Posterior vena cava (tissue), 2 donors: ENCODE measurements around the gene TTC24. TPM values are rescaled to one million over a fixed set of nuclear protein-coding genes. Genes with fewer than 3 reads are reported as not detected.
A peak's percentile ranks its signal among the peaks of the same experiment; 100 is the strongest.
"Not testable (repeated sequence)": the region's sequence is repeated elsewhere in the genome, so short reads cannot be mapped to it uniquely, and the experiment has no call there.

ENCODE experiments used
- DNase-seq: peaks from one replicate; pipeline ENCODE4 v3.0.0-alpha.2; 2020; ENCODE audit warnings: low spot score
- intact Hi-C, 2 donors: fragments of 100-400 bp; cut with DNase I; formaldehyde crosslinking; loops; one replicate each; pipeline versions ENCODE4 v1.14.1 to v1.14.2; 2022 to 2023
- total RNA-seq, 2 donors: library from RNA; stranded (reverse); fragmentation: NEBNext Ultra II Directional; extraction: Animal tissue kit (Norgen Biotek cat#: 25700); gene quantifications; one replicate each; pipeline ENCODE4 v1.2.1, GENCODE V29; 2021
- donor health status: DM: yes; HTN: yes; CAD: no.
- donor health status: DM: yes; HTN: yes; CAD: no.

TTC24 gene
- total RNA-seq, 2 donors from 2014 or later = not detected

DNA sequence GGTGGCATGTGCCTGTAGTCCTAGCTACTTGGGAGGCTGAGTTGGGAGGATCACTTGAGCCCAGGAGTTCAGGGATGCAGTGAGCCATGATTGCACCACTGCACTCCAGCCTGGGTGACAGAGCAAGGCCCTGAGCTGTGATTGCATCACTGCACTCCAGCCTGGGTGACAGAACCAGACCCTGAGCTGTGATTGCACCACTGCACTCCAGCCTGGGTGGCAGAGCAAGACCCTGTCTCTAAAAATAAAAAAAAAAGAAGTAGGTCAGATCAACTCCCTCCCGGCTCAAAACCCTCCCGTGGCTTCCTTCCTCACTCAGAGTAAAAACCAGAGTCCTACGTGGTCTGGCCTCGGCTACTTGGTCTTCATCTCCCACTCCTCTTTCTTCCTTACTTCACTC is 26.6 kb upstream of the TTC24 start:
- peak; percentile 76 for DNase-seq
- intact Hi-C loops = not testable (repeated sequence)

DNA sequence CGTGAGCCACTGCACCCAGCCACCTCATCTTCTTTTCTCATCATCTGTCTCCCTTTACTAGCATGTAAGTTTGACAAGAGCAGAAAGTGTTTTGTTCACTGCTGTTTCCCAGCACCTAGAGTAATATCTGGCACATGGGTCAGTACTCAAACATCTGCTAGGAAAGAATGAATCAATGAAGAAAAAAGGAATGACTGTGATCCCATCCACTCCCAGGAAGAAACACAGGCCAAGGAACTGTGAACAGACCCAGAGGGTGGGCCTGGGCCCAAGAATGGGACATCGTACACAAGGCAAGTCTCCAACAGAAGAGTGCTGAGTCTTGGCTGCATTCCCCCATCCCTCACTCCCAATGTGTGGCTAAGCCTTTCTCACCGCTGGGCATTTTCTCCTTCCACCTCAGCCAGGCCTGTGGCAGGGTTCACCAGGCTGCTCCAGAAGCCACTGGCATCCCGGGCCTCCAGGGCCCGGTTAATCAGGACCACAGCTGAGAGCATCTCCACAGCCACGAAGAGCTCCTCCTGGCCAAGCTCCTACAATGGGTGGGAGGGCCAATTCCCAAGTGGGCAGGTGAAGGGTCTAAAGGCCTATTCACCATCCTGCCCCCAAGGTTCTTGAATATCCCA is 25.6 kb upstream of the TTC24 start:
- intact Hi-C loops = no loop called here
- peak; percentile 52 for DNase-seq

DNA sequence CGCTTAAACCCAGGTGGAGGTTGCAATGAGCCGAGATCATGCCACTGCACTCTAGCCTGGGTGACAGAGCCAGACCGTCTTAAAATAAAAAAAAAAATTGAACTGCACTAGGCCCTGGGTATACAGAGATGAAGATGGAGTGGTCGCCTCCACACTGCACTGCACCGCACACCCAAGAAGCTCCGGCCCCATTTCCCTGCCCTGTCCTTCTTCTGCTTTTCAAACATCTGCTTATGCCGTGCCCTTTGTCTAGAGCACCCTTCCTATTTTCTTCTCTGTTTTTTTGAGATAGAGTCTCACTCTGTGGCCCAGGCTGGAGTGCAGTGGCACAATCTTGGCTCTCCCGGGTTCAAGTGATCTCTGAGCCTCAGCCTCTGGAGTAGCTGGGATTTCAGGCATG is 24.6 kb upstream of the TTC24 start:
- intact Hi-C loops = no loop called here
- peak; percentile 18 for DNase-seq

DNA sequence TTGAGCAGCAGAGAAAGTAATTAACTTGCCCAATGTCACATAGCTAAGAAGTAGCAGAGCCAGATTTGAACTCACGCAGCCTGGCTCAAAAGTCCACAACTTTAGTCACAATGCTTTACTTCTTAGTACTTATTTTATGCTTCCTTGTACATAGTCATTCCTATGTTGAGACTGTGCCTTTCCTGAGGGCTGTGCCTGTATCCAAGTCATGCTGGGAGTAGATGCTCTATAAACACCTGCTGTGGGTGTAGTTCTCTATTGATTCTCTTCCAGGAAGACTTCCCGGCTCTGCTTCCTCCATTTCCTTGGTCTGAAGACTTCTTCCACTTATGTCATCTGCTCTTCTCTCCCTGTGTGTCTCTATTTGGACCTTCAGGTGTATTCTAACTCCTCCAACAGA is 23.8 kb upstream of the TTC24 start:
- no peak for DNase-seq
- intact Hi-C loops = no loop called here

DNA sequence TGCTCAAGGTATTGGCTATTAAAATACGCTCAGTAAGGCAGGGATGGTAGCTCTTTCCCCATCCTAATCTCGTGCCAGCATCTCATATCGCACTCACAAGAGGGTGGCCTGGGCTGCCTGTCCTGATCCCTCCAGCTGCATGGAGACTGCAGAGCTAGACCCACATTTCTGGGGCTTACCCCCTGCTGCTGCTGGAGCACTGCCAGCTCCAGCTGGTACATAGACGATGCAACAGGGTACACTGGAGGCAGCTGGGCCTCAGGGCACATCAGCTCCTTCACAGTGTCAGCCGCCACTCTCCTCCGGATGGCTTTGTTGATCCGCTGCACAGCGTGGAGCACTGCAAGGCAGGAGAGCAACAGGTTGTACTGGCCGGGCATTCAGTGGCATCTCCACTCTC is 23.2 kb upstream of the TTC24 start:
- intact Hi-C loops = no loop called here
- no peak for DNase-seq

DNA sequence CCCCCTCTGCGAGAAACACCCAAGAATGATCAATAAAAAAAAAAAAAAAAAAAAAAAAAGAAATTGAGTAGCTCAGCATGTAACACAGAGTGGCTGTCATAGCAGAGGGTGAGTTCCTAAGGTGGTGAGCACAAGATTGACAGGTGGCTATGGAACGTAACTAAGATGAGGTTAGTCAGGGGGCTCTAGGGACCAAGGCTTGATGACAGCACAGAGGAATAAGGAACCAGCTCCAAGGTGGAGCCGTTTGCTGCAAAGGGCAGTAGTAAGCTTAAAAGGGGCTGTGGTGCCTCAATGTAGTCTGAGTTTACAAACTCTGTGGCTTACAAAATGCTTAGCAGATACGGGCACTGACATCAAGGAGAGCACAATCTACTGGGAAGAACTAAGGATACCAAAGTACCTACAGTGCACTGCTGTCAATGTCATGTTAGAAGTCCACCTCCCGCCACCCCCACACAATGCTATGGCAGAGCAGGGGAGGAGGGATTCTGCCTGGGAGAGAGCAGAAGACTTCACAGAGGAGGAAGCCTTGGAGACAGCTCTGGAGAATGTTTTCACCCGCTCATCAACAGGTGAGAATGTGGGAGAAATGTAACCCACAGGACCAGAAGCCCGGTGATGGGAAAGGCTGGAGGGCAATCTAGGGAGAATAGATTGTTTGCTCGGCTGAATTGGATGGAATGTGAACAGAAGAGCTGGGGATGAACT is 20.3 kb upstream of the TTC24 start:
- intact Hi-C loops = no loop called here
- no peak for DNase-seq

DNA sequence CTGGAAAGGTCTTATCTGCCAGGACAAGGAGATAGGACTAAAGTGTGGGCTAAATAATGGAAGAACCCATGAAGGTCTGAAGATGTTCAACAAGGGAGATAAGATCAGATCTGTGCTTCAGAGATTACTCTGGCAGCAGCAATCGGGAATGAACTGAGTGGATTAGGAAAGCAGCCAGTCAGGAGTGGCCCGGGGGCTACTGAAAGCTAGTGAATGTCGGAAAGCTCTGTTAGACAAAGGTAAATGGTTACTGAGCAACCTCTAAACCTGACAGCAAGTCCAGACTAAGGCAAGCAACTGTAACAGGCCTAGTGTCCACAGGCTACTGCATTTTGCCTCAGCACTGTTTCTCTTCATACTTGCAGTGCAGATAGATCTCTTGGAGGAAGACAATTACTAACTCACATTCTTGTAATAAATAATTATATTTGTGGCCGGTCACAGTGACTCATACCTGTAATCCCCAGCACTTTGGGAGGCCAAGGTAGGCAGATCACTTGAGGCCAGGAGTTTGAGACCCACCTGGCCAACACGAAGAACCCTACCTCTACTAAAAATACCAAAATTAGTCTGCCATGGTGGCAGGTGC is 19.6 kb upstream of the TTC24 start:
- DNase-seq = no peak
- intact Hi-C loops = no loop called here

DNA sequence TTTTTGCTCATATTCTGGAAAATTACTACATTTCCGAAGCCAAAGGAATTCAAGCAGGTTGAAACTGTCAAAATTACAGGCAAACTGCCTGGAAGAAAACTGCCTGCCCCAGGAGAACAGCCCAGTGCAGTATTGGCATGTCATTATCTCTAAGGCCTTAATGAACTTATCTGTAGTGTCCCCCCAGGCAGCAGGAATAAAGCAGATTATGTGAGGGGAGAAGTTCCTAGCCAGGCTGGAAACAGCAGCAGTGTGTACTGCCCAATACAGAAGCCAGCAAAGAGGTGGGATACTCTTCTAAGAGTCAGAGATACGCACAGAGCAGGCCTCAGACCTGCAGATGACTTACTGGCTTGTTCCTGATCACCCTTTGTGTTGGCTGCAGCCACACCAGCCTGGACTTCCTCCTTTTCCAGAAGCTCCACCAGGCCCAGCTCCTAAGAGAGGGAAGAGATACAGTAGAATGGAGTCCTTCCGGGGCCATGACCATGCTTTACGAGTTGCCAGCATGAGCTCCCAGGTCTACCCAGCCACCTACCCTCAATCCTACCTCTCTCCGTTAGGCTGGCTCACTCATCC is 18.8 kb upstream of the TTC24 start:
- intact Hi-C loops = no loop called here
- DNase-seq = no peak

DNA sequence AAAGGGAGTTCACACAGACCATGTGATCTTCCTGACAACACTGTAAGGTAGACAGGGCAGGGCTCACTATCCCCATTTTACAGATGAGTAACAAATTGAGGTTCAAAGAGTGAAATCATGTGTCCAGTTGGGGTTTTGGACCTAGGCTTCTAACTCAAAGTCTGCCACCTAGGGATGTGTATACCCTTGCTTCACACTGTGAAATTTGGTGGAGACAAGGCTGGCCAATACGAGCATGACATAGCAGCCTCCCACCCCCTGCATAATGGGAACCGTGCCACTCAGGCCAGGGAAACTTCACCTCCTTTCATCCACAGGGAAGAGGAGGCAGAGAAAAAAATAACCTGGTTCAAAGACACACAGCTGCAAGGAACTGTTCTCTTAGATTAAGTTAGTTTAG is 14.0 kb upstream of the TTC24 start:
- intact Hi-C loops = no loop called here

DNA sequence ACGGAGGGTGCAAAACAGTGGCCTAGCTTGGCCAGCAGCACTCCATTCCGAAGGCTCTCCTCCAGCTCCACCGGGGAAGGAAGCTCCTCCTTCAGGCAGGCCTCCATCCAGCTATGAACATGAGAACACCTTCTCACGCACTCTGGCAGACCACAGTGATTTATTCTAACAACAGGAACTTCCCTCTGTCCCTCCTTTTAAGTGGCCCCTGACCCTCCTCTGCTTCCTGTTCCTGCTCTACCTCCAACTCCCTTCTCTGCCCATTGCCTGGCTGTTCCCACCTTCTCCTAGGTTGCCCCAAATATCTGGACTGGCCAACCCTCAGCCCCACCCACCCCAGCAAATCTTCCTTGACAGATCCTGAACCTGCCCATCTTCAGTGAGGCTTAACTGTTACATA is 13.1 kb upstream of the TTC24 start:
- DNase-seq = no peak
- intact Hi-C loops = no loop called here

More for the DNA sequence above, 14.0 kb upstream of the TTC24 start:
- DNase-seq = no peak

DNA sequence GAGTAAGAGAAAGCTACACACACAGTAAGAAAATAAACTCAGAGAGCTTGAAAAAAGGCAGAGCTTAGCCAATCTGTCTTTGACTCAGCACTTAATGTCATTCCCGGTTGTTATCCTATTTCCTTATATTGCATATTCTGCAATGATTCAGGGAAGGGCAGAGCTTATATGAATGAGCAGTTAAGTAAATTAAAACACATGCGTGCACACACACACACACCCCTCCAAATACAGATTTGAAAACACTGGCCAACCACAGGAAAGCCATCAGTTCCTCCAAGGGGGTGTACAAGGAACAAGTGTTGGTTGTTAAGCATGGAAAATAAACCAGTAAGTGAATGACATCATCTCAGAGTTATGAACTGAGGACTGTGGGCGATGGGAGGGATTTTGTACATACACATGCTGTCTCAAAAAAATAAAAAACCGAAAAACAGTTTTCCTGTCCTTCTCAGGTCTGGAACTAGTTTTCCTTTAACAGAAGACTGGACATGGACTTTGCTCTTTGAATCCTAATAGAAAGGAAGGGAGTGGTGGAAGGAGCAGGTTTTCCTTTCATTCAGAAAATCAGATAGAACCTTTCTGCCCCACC is 8.2 kb upstream of the TTC24 start:
- no peak for DNase-seq
- intact Hi-C loops = no loop called here

DNA sequence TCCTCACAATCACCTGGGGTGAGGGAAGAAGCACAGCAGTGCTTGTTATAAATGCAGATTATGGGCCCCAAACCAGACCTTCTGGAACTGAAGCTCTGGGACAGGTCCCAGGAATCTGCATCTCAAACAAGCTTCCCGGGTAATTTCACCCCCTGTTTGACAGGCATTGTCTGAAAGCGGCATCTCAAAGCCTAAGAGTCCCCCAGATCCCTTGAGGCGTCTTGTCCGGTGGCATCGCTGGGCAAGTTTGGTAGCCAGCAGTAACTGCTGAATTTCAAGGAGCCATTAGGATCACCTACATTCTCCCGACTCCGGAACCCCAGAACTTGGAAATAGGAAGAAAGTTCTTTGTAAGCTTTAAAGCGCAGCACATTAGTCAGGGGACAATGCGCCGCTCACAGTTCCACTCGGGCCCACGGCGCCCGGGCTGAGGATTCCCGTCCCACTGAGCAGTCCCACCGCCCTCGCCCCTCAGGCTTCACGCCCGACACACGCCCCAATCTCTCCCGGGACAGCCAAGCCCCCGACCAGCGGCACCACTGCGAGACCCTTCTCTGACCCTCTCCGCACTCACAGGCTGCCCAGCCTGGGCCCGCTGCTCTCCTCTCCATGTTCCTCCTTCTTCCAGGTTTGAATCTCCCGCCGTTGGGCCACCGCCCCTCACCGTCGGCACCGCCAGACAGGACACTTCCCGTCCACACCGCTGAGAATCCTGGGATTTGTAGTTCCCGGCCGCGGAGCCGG is 7.4 kb upstream of the TTC24 start, which contains the start of gene IQGAP3:
TSS of gene IQGAP3 (minus strand) at position 647 of the 744 bp plus-strand sequence. CDS start at position 611, 36 bp downstream.
- intact Hi-C loops = no loop called here
- peak; percentile 94 for DNase-seq

DNA sequence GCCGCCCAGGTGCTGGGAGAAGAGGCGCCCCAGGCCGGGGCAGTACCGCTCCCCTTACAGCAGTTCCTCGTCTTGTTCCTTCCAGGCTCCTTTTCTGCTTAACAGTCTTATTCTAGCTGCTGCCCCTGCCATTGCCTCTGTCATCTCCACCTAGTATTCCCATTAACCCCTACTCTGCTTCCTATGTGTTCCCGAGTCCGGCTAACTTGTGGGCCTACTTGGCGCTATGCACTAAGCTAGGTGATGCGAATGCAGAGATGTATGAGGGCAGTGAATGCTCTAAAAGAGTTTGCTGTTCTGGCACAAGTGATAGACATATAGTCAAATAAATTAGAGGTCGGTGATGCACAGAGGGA is 6.9 kb upstream of the TTC24 start:
- intact Hi-C loops = no loop called here
- no peak for DNase-seq

DNA sequence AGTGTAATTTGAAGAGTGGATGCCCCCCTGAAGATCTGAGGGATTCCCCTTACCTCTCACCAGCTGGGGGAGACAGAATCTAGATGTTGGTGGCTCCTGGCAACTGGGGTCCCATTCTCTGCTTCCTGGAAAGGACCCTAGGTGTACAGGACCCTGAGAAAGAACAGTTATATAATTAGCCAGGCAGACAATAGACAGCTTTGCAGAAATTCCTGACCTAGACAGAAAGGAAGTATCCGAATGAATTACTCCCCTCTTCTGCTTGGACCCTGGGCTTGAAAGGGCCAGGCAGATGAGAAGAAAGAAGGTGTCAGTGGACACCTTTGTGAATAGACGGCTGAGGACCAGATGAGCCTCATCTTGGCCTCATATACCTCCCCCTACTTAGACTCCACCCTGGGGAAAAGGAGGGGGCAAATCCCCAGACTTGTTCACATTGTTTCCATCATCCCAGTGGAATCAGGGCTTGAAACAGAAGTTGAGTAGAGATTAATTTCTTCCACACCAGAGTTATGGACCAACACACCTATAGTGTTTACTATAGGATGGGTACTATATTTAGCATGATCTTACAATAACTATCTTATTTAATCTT is 5.4 kb upstream of the TTC24 start:
- intact Hi-C loops = no loop called here
- DNase-seq = no peak

DNA sequence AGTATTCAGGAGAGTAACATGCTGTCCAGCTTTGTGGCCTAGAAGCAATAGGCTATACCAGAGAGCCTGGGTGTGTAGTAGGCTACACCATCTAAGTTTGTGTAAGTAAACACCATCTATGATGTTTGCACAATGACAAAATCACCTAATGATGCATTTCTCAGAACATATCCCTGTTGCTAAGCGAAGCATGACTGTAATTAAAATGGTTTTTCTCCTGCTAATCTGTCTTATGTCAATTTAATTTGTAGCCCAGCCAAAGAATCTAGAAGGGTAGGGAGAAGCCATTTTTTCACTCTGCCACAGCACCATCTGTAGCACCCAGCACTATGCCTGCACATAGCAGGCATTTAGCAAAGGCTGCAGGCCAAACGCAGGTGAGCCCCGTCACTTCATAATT is 2.0 kb upstream of the TTC24 start:
- intact Hi-C loops = no loop called here
- DNase-seq = no peak

DNA sequence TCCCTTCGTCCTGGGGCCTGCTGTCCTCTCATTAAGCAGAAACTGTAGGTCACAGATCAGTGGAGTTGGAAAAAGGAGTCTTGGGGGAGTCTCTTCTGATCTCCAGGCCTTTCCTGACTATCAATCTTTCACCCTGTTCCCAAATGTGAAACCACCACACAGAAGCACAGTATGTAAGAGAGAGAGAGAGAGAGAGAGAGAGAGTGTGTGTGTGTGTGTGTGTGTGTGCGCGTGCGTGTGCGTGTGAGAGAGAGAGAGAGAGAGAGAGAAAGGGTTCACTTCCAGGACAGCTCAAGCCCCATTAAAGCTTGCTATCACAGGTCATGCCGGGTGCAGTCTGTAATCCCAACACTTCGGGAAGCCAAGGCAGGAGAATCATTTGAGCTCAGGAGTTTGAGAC is 1.5 kb upstream of the TTC24 start:
- intact Hi-C loops = no loop called here
- DNase-seq = no peak

DNA sequence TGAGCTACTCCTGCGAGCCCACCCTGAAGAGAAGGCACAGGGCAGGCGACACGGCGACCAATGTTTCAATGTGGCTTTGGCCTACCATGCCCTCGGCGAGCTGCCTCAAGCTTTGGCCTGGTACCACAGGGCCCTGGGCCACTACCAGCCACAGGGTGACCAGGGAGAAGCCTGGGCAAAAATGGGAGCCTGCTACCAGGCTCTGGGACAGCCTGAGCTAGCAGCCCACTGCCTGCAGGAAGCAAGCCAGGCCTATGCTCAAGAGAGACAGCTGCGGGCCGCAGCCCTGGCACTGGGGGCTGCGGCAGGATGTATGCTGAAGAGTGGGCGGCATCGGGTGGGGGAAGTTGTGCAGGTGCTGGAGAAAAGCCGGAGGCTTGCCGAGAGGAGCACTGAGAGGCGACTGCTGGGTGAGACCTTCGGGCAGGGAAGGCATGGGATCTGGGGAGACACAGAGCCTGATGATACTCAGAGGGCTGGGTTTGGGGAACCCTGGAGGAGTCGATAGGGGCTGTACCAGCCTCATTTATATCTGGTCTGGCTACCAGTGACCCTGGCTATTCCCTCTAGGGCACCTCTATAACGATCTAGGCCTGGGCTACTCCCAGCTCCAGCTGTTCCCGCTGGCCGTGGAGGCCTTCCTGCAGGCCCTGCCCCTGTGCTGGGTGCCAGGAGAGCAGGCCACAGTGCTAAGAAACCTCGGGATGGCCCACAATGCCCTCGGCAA is 2.3 kb downstream of the TTC24 start:
- intact Hi-C loops = loop anchor here (5.0 to 10.0 kb wide), 3 partner anchors 67 to 197 kb away; no protein-coding TSS in a partner anchor
- no peak for DNase-seq

DNA sequence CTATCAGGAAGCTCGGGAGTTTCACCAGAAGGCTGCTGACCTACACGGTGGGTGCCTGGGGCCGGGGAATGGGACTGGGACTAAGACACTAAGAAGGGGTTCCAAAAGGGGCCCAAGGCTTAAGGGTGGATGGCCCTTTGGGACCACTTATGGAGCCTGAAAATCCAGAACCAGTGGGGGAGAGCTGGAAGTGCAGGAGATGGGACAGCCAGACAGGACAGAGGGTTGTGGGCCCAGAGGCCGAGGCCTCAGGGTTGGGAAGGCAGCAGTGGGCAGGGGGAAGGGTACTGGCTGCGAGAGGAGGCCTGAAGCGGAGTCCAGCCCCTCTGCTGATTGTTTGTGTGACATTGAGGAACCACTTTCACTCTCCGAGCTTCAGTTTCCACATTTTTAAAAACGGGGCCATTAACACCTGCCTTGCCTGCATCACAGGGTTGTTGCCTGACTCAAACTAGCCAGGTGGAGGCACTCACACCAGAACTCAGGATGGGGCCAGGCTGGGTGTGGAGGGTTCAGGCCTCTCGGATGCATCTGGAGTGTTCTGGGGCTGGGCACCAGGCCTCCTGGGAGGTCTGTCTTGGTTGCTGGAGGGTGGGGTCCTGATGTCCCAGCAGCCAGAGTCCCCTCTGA is 3.0 kb downstream of the TTC24 start:
- DNase-seq = no peak
- intact Hi-C loops = loop anchor here (5.0 to 10.0 kb wide), 3 partner anchors 68 to 198 kb away; no protein-coding TSS in a partner anchor
